GM18861 (cell line): ENCODE results near the gene UNC5C.
"Not testable (repeated sequence)": the region's sequence is repeated elsewhere in the genome, so short reads cannot be mapped to it uniquely, and the experiment has no call there.

ENCODE experiments used
- ATAC-seq: cut with Tn5 transposase; IDR thresholded peaks from one replicate; pipeline ENCODE4 v1.9.1; 2021; ENCODE audit not compliant: unreplicated experiment

Gene UNC5C

GRCh38 chr4:95139424-95139823 is 409.3 kb downstream of the UNC5C start:
- ATAC-seq: not testable (repeated sequence)

GRCh38 chr4:95134016-95134415 is 414.8 kb downstream of the UNC5C start:
- not testable (repeated sequence) for ATAC-seq

- ATAC-seq: no peak
These were observed 418.9 kb downstream of the UNC5C start for GRCh38 chr4:95129821-95130311.

GRCh38 chr4:95129031-95129430 is 419.7 kb downstream of the UNC5C start:
- no peak for ATAC-seq

- no peak for ATAC-seq
These were observed 423.8 kb downstream of the UNC5C start for GRCh38 chr4:95124906-95125504.

- no peak for ATAC-seq
These were observed 426.8 kb downstream of the UNC5C start for GRCh38 chr4:95122001-95122400.

- ATAC-seq: no peak
These were observed 428.3 kb downstream of the UNC5C start for GRCh38 chr4:95120456-95120855.

- no peak for ATAC-seq
These were observed 430.3 kb downstream of the UNC5C start for GRCh38 chr4:95118497-95118896.

GRCh38 chr4:95114521-95114920 is 434.3 kb downstream of the UNC5C start:
- no peak for ATAC-seq
